HUES6 (cell line): ENCODE measurements around the gene EVI5.
A peak's percentile ranks its signal among the peaks of the same experiment; 100 is the strongest.
"Not testable (repeated sequence)": the region's sequence is repeated elsewhere in the genome, so short reads cannot be mapped to it uniquely, and the experiment has no call there.

Experiments used
- H3K27ac ChIP-seq: 2 replicates; pipeline ENCODE4 v1.7.0; 2013; ENCODE audit warnings: low read depth, mild to moderate bottlenecking, low read length, inconsistent platforms
- H3K27me3 ChIP-seq: 2 replicates; pipeline ENCODE4 v1.6.1; 2013; ENCODE audit warnings: low read length; ENCODE audit not compliant: control insufficient read depth, insufficient read depth
- H3K36me3 ChIP-seq: 2 replicates; pipeline ENCODE4 v1.6.1; 2013; ENCODE audit warnings: low read length; ENCODE audit not compliant: control insufficient read depth, insufficient read depth
- H3K4me1 ChIP-seq: 2 replicates; pipeline ENCODE4 v1.6.1; 2013; ENCODE audit warnings: low read length; ENCODE audit not compliant: control insufficient read depth, insufficient read depth
- H3K4me3 ChIP-seq: 2 replicates; pipeline ENCODE4 v1.5.1; 2013; ENCODE audit warnings: low read depth, low read length
- H3K9ac ChIP-seq: one replicate; pipeline ENCODE4 v1.6.1; 2013; ENCODE audit warnings: mild to moderate bottlenecking, low read length
- H3K9me3 ChIP-seq: 2 replicates; pipeline ENCODE4 v1.6.1; 2013; ENCODE audit warnings: low read depth, low read length; ENCODE audit not compliant: control insufficient read depth, insufficient read depth

The EVI5 gene

GRCh38 chr1:92690212-92690906, 94.5 kb downstream of the EVI5 start:
- Histone ChIP-seq H3K36me3 (peaks cover 17% of the 10 kb centered on the region), H3K9me3 (no peaks in the 10 kb centered on the region), H3K4me3 (no peak overlapping the region), H3K4me1 (no peaks in the 10 kb centered on the region), H3K27ac (no peak overlapping the region), H3K9ac (no peak overlapping the region), H3K27me3 (no peaks in the 10 kb centered on the region)

GRCh38 chr1:92679980-92680379, 104.9 kb downstream of the EVI5 start:
- Histone ChIP-seq H3K27ac (no peak overlapping the region), H3K4me3 (no peak overlapping the region), H3K27me3 (no peaks in the 10 kb centered on the region), H3K9ac (no peak overlapping the region), H3K9me3 (no peaks in the 10 kb centered on the region), H3K4me1 (no peaks in the 10 kb centered on the region), H3K36me3 (peaks cover 4% of the 10 kb centered on the region; the same call in 1 of the 2 replicates)

- H3K9ac ChIP-seq = no peak overlapping the region
- H3K36me3 ChIP-seq = peaks cover 3% of the 10 kb centered on the region
- H3K9me3 ChIP-seq = no peaks in the 10 kb centered on the region
- no peak overlapping the region for H3K4me3 ChIP-seq
- no peaks in the 10 kb centered on the region for H3K27me3 ChIP-seq
- no peak overlapping the region for H3K27ac ChIP-seq
- H3K4me1 ChIP-seq = no peaks in the 10 kb centered on the region
These were observed 121.1 kb downstream of the EVI5 start for GRCh38 chr1:92663775-92664174.

- H3K27me3 ChIP-seq = no peaks in the 10 kb centered on the region
- H3K4me3 ChIP-seq = no peak overlapping the region
- H3K9me3 ChIP-seq = peaks cover 1% of the 10 kb centered on the region; the same call in 1 of the 2 replicates
- no peak overlapping the region for H3K27ac ChIP-seq
- no peak overlapping the region for H3K9ac ChIP-seq
- H3K36me3 ChIP-seq = peaks cover 3% of the 10 kb centered on the region
- H3K4me1 ChIP-seq = no peaks in the 10 kb centered on the region
These were observed 122.9 kb downstream of the EVI5 start for GRCh38 chr1:92662048-92662447.

GRCh38 chr1:92657701-92658100, 127.2 kb downstream of the EVI5 start:
- Histone ChIP-seq H3K4me1 (no peaks in the 10 kb centered on the region), H3K27me3 (no peaks in the 10 kb centered on the region), H3K9me3 (peaks cover 10% of the 10 kb centered on the region; the same call in 1 of the 2 replicates), H3K4me3 (no peak overlapping the region), H3K36me3 (peaks cover 9% of the 10 kb centered on the region; the same call in 1 of the 2 replicates), H3K9ac (no peak overlapping the region), H3K27ac (no peak overlapping the region)

- Histone ChIP-seq H3K27me3 (no peaks in the 10 kb centered on the region), H3K4me3 (no peak overlapping the region), H3K36me3 (peaks cover 9% of the 10 kb centered on the region; the same call in 1 of the 2 replicates), H3K4me1 (no peaks in the 10 kb centered on the region), H3K9me3 (peaks cover 10% of the 10 kb centered on the region; the same call in 1 of the 2 replicates), H3K27ac (no peak overlapping the region), H3K9ac (no peak overlapping the region)
These were observed 129.6 kb downstream of the EVI5 start for GRCh38 chr1:92655197-92655801.

GRCh38 chr1:92653605-92654381, 131.1 kb downstream of the EVI5 start:
- no peak overlapping the region for H3K9ac ChIP-seq
- no peak overlapping the region for H3K27ac ChIP-seq
- peaks cover 10% of the 10 kb centered on the region; the same call in 1 of the 2 replicates for H3K9me3 ChIP-seq
- H3K36me3 ChIP-seq = peaks cover 9% of the 10 kb centered on the region; the same call in 1 of the 2 replicates
- H3K4me1 ChIP-seq = no peaks in the 10 kb centered on the region
- H3K4me3 ChIP-seq = no peak overlapping the region
- H3K27me3 ChIP-seq = no peaks in the 10 kb centered on the region

GRCh38 chr1:92640686-92641085, 144.2 kb downstream of the EVI5 start:
- not testable (repeated sequence) for H3K4me1 ChIP-seq, H3K9me3 ChIP-seq, H3K4me3 ChIP-seq, H3K27ac ChIP-seq, H3K9ac ChIP-seq, H3K27me3 ChIP-seq, H3K36me3 ChIP-seq

GRCh38 chr1:92638498-92638897, 146.4 kb downstream of the EVI5 start:
- no peaks in the 10 kb centered on the region for H3K36me3 ChIP-seq
- no peak overlapping the region for H3K9ac ChIP-seq
- H3K9me3 ChIP-seq = no peaks in the 10 kb centered on the region
- no peaks in the 10 kb centered on the region for H3K27me3 ChIP-seq
- no peaks in the 10 kb centered on the region for H3K4me1 ChIP-seq
- H3K4me3 ChIP-seq = no peak overlapping the region
- no peak overlapping the region for H3K27ac ChIP-seq

- not testable (repeated sequence) for H3K36me3 ChIP-seq, H3K27ac ChIP-seq, H3K9me3 ChIP-seq, H3K27me3 ChIP-seq, H3K4me1 ChIP-seq
- H3K9ac ChIP-seq = peak overlapping the region; percentile 11
- peak overlapping the region; percentile 51; the same call in 1 of the 2 replicates for H3K4me3 ChIP-seq
These were observed 149.7 kb downstream of the EVI5 start for GRCh38 chr1:92635203-92635602.
